Measurements from ENCODE around the gene CELF2.

The CELF2 gene

GRCh38 chr10:11382187-11382586 lies 364.5 kb downstream of the CELF2 start:
- no peak for DNase-seq (ENCODE audit: low read depth, low spot score)
- TF ChIP-seq CTCF (IDR thresholded peaks at IDR 0.05; ENCODE audit: low read depth, low read length): no peak
- H3K4me3 ChIP-seq (ENCODE audit: low read depth, low read length): no peak overlapping the region
- in situ Hi-C loops (cut with HindIII; ENCODE audit: low sequenced_read_pairs): no loop called here

GRCh38 chr10:11386044-11386443 lies 368.4 kb downstream of the CELF2 start:
- no peak overlapping the region for H3K4me3 ChIP-seq (ENCODE audit: low read depth, low read length)
- in situ Hi-C loops (cut with HindIII; ENCODE audit: low sequenced_read_pairs): no loop called here
- DNase-seq (ENCODE audit: low read depth, low spot score): no peak
- TF ChIP-seq CTCF (IDR thresholded peaks at IDR 0.05; ENCODE audit: low read depth, low read length): no peak

Data from astrocyte of the spinal cord (primary cell).